GM12891 (cell line): ENCODE measurements around the gene SLC22A5.

Experiments used
- POLR2A ChIP-seq: IDR thresholded peaks from 2 replicates; pipeline ENCODE4 v1.6.1; 2011; ENCODE audit warnings: low read depth, low read length, control low read depth
- POLR2AphosphoS5 ChIP-seq: IDR thresholded peaks from 2 replicates; pipeline ENCODE4 v1.6.1; 2011; ENCODE audit warnings: low read depth, low read length, control low read depth
- SPI1 ChIP-seq: IDR thresholded peaks from 2 replicates; pipeline ENCODE4 v1.6.1; 2011; ENCODE audit warnings: low read depth, low read length, control low read depth
- TAF1 ChIP-seq: IDR thresholded peaks from 2 replicates; pipeline ENCODE4 v1.6.1; 2011; ENCODE audit warnings: low read depth, low read length, control low read depth

DNA sequence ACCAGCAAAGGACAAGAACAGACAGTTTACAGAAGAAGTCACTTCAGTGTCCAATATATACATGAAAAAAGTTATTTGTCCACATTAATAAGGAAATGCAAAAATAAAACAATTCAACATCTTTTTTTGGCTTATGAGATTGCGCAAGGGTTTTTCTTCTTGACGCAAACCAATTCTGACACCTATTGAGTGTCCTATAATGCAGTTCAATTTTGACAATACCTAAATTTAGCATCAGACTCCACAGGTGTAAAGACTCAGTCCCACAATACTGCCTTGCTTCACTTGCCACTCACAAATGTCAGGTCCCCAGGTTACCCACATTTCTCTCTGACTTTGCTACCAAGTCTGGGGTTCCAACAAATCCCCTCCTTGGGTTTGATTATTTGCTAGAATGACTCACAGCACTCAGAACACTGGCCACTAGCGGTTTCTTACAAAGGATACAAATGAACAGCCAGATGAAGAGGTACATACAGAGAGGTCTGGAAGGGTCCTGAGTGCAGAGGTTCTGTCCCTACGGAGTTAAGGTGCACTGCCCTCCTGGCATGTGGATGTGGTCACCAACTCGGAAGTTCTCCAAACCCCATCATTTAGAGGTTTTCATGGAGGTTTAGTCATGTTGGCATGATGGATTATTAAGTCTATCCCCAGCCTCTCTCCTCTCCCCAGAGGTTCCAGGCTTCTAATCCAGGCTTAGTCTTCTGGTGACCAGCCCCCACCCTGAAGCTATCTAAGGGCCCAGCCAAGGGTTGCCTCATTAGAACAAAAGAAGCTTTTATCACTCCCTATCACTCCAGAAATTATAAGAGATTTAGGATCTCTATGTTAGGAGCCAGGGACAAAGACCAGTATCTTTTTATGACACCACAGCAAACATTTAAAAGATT is 27.0 kb upstream of the SLC22A5 start:
- TF ChIP-seq POLR2A: no peak
- no peak for TF ChIP-seq POLR2AphosphoS5
- TF ChIP-seq TAF1: no peak
- no peak for TF ChIP-seq SPI1
